Measurements from ENCODE around the gene SCGB1D2. TPM values are rescaled to one million over a fixed set of nuclear protein-coding genes. Genes with fewer than 3 reads are reported as not detected.

Gene SCGB1D2
- total RNA-seq, 1 donor from 2014 or later = not detected

DNA sequence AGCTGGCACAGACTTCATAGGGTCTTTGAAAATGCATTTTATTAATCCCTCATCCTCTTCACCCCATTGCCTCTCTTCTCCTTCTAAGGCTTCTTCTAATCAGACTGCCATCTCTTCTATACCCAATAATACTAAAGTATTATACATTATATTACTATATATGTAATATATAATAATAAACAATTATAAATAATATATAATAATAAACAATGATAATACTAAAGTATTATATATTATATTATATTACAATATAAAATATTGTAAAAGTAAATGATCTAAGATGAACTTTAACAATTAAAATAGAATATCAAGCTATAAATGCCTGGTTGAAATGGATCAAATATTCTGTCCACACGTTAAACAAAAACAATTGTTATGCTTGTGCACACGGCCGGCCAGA lies 20.5 kb upstream of the SCGB1D2 start:
- no peaks in the 10 kb centered on the region for H3K36me3 ChIP-seq
- H3K27ac ChIP-seq = no peak overlapping the region
- ATAC-seq (no peak), DNase-seq (no peak)
- intact Hi-C loops (cut with DNase I) = no loop called here
- H3K4me3 ChIP-seq = no peak overlapping the region
- H3K4me1 ChIP-seq = no peaks in the 10 kb centered on the region
- TF ChIP-seq, protein P1, sequence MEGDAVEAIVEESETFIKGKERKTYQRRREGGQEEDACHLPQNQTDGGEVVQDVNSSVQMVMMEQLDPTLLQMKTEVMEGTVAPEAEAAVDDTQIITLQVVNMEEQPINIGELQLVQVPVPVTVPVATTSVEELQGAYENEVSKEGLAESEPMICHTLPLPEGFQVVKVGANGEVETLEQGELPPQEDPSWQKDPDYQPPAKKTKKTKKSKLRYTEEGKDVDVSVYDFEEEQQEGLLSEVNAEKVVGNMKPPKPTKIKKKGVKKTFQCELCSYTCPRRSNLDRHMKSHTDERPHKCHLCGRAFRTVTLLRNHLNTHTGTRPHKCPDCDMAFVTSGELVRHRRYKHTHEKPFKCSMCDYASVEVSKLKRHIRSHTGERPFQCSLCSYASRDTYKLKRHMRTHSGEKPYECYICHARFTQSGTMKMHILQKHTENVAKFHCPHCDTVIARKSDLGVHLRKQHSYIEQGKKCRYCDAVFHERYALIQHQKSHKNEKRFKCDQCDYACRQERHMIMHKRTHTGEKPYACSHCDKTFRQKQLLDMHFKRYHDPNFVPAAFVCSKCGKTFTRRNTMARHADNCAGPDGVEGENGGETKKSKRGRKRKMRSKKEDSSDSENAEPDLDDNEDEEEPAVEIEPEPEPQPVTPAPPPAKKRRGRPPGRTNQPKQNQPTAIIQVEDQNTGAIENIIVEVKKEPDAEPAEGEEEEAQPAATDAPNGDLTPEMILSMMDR (IDR thresholded peaks at IDR 0.05) = no peak
- no peaks in the 10 kb centered on the region for H3K27me3 ChIP-seq (ENCODE audit: low read depth)
- peaks cover 28% of the 10 kb centered on the region for H3K9me3 ChIP-seq

DNA sequence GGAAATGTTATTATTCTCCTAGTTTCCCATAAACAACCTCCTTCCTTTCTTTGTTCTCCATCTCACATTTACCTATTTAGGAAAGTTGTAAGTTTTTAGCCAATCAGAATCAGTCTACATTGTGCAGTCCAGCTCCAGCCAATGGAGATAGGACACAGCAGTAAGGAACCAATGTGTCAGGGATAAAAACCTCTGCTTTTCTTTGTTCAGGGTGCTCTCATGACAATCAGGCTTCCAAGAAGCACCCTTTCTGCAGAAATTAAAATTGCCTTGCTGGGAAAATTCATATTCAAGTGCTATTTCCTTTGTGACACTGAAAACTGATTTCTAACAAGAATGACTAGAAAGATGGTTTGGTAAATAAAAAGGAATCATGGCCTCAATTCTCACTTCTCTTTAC lies 18.9 kb upstream of the SCGB1D2 start:
- H3K27me3 ChIP-seq (ENCODE audit: low read depth) = peaks cover 4% of the 10 kb centered on the region
- no peaks in the 10 kb centered on the region for H3K36me3 ChIP-seq
- no peak for DNase-seq
- peaks cover 28% of the 10 kb centered on the region for H3K9me3 ChIP-seq
- TF ChIP-seq, protein P1 (IDR thresholded peaks at IDR 0.05) = no peak
- no peak overlapping the region for H3K27ac ChIP-seq
- no peak overlapping the region for H3K4me3 ChIP-seq
- H3K4me1 ChIP-seq = no peaks in the 10 kb centered on the region
- ATAC-seq = no peak
- intact Hi-C loops (cut with DNase I) = no loop called here

DNA sequence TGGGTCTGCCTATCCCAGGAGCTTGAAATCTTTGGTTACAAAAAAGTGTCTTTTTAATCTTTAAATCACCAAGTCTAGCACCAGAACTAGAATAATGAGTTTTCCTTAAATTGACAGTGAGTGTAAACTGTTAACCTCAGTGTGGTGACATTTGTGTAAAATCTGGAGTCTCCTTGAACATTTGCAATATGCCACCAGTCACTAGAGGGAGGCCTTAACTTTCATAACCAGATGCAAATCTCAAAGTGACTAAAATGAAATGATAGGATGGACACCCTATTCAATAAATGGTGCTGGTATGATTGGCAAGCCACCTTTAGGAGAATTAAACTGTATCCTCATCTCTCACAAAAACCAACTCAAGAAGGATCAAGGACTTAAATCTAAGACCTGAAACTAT lies 8.3 kb upstream of the SCGB1D2 start:
- TF ChIP-seq, protein P1 (IDR thresholded peaks at IDR 0.05) = no peak
- intact Hi-C loops (cut with DNase I) = no loop called here
- Histone ChIP-seq H3K36me3 (no peaks in the 10 kb centered on the region), H3K4me3 (no peak overlapping the region), H3K27me3 (ENCODE audit: low read depth) (no peaks in the 10 kb centered on the region), H3K27ac (no peak overlapping the region), H3K9me3 (no peaks in the 10 kb centered on the region), H3K4me1 (no peaks in the 10 kb centered on the region)
- DNase-seq = no peak
- no peak for ATAC-seq

DNA sequence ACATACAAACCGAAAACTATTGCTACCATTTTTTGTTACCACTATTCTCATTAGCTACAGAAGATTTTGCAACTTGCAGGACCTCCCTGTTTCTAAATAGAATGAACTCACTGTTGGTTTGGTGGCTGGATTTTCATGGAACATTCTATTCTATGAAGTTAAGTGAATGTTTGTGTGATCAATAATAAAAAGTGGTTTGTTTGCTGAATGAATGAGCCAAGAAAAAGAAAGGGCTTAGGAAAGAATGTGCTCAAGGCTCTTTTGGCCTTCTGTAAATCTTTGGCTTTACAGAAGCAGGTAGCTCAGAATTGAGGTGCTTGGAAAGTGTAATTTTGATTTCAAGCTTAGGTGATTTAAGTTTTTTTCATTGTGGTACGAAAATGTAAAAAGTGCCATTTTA lies 5.9 kb upstream of the SCGB1D2 start:
- Histone ChIP-seq H3K9me3 (no peaks in the 10 kb centered on the region), H3K4me1 (no peaks in the 10 kb centered on the region), H3K27me3 (ENCODE audit: low read depth) (no peaks in the 10 kb centered on the region), H3K27ac (no peak overlapping the region), H3K4me3 (no peak overlapping the region), H3K36me3 (no peaks in the 10 kb centered on the region)
- ATAC-seq (no peak), DNase-seq (no peak)
- intact Hi-C loops (cut with DNase I) = no loop called here
- TF ChIP-seq, protein P1 (IDR thresholded peaks at IDR 0.05) = no peak

DNA sequence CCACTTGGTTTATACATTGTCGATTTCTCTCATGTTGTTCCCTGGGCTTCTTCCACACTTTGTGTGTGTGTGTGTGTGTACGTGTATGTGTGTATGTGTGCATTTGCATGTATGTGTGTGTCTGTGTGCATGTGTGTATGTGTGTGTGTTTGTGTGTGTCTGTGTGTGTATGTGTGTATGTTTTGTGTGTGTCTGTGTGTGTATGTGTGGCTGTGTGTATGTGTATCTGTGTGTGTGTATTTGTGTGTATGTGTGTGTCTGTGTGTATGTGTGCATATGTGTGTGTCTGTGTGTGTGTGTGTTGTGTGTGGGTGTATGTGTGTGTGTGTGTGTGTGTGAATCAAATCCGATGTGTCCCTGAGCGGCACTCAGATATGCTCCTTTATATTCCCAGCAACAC lies 4.5 kb upstream of the SCGB1D2 start:
- Histone ChIP-seq H3K36me3 (no peaks in the 10 kb centered on the region), H3K27ac (no peak overlapping the region), H3K9me3 (no peaks in the 10 kb centered on the region), H3K4me1 (no peaks in the 10 kb centered on the region), H3K27me3 (ENCODE audit: low read depth) (no peaks in the 10 kb centered on the region), H3K4me3 (no peak overlapping the region)
- TF ChIP-seq, protein P1 (IDR thresholded peaks at IDR 0.05) = no peak
- intact Hi-C loops (cut with DNase I) = no loop called here
- ATAC-seq (no peak), DNase-seq (no peak)

DNA sequence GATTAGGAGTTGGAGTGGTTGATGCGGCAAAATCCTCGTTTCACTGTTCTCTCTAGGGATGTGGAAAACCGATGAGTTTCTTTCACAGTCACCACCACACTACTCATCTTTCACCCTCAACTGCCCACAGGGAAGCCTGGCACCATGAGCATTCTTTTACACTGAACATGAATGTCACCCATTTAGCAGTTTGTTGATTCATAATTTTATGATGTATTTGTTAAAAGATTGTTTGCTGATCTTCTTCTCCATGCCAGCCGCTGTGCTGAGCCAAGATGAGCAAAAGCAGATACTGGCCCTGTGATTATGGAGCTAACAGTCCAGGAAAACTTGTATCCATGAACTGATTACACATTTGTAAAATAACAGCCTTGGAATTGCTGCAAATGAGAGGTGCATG lies 3.9 kb upstream of the SCGB1D2 start:
- no peak for ATAC-seq
- Histone ChIP-seq H3K9me3 (no peaks in the 10 kb centered on the region), H3K4me3 (no peak overlapping the region), H3K36me3 (no peaks in the 10 kb centered on the region), H3K27ac (no peak overlapping the region), H3K4me1 (no peaks in the 10 kb centered on the region), H3K27me3 (ENCODE audit: low read depth) (peaks cover 2% of the 10 kb centered on the region)
- TF ChIP-seq, protein P1 (IDR thresholded peaks at IDR 0.05) = no peak
- intact Hi-C loops (cut with DNase I) = no loop called here
- DNase-seq = no peak

Data from lower lobe of right lung (tissue), 2 donors.